ENCODE results near the gene LRP8. TPM values are rescaled to one million over a fixed set of nuclear protein-coding genes. Genes with fewer than 3 reads are reported as not detected.
A peak's percentile ranks its signal among the peaks of the same experiment; 100 is the strongest.

LRP8 gene
- total RNA-seq, 1 experiment from 2014 or later, result 69.5 TPM

GRCh38 chr1:53196017-53196484 is 131.8 kb downstream of the LRP8 start (continued):
- TF ChIP-seq PRDM15 (CRISPR knock-in tag; IDR thresholded peaks at IDR 0.05), result no peak
- no peak for TF ChIP-seq GTF2I (CRISPR knock-in tag; conservative IDR thresholded peaks at IDR 0.05)
- no peak for TF ChIP-seq FOXP4 (CRISPR knock-in tag; IDR thresholded peaks at IDR 0.05)
- no peak for TF ChIP-seq MAX (CRISPR knock-in tag; IDR thresholded peaks at IDR 0.05)

GRCh38 chr1:53195246-53196016 is 132.4 kb downstream of the LRP8 start:
- TF ChIP-seq ZBTB21 (CRISPR knock-in tag; IDR thresholded peaks at IDR 0.05; ENCODE audit: borderline replicate concordance) (no peak), ATF1 (CRISPR knock-in tag; IDR thresholded peaks at IDR 0.05) (no peak), MXD4 (CRISPR knock-in tag; IDR thresholded peaks at IDR 0.05; ENCODE audit: borderline replicate concordance) (no peak), CREB1 (CRISPR knock-in tag; IDR thresholded peaks at IDR 0.05) (no peak), IRF2 (CRISPR knock-in tag; IDR thresholded peaks at IDR 0.05; ENCODE audit: borderline replicate concordance, low read depth) (no peak), PRDM15 (CRISPR knock-in tag; IDR thresholded peaks at IDR 0.05) (no peak), SP1 (CRISPR knock-in tag; conservative IDR thresholded peaks at IDR 0.05) (no peak), ZMAT4 (CRISPR knock-in tag; IDR thresholded peaks at IDR 0.05) (no peak), TEAD4 (CRISPR knock-in tag; IDR thresholded peaks at IDR 0.05) (no peak), ESRRA (CRISPR knock-in tag; IDR thresholded peaks at IDR 0.05; ENCODE audit: borderline replicate concordance) (no peak)
- TF ChIP-seq, protein P1, sequence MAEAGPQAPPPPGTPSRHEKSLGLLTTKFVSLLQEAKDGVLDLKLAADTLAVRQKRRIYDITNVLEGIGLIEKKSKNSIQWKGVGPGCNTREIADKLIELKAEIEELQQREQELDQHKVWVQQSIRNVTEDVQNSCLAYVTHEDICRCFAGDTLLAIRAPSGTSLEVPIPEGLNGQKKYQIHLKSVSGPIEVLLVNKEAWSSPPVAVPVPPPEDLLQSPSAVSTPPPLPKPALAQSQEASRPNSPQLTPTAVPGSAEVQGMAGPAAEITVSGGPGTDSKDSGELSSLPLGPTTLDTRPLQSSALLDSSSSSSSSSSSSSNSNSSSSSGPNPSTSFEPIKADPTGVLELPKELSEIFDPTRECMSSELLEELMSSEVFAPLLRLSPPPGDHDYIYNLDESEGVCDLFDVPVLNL (CRISPR knock-in tag; IDR thresholded peaks at IDR 0.05; ENCODE audit: borderline replicate concordance, low read depth), result no peak
- TF ChIP-seq, protein P2, sequence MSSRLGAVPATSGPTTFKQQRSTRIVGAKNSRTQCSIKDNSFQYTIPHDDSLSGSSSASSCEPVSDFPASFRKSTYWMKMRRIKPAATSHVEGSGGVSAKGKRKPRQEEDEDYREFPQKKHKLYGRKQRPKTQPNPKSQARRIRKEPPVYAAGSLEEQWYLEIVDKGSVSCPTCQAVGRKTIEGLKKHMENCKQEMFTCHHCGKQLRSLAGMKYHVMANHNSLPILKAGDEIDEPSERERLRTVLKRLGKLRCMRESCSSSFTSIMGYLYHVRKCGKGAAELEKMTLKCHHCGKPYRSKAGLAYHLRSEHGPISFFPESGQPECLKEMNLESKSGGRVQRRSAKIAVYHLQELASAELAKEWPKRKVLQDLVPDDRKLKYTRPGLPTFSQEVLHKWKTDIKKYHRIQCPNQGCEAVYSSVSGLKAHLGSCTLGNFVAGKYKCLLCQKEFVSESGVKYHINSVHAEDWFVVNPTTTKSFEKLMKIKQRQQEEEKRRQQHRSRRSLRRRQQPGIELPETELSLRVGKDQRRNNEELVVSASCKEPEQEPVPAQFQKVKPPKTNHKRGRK (CRISPR knock-in tag; IDR thresholded peaks at IDR 0.05; ENCODE audit: borderline replicate concordance), result no peak
- TF ChIP-seq, protein P3, sequence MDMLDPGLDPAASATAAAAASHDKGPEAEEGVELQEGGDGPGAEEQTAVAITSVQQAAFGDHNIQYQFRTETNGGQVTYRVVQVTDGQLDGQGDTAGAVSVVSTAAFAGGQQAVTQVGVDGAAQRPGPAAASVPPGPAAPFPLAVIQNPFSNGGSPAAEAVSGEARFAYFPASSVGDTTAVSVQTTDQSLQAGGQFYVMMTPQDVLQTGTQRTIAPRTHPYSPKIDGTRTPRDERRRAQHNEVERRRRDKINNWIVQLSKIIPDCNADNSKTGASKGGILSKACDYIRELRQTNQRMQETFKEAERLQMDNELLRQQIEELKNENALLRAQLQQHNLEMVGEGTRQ (CRISPR knock-in tag; IDR thresholded peaks at IDR 0.05), result no peak
- H3K27ac Mint-ChIP-seq, result no peak overlapping the region
- DNase-seq (ENCODE audit: low spot score), result no peak

More at GRCh38 chr1:53195246-53196016, 132.4 kb downstream of the LRP8 start:
- ATAC-seq, result no peak
- peaks cover 23% of the 10 kb centered on the region for H3K4me1 Mint-ChIP-seq
- H3K9me3 Mint-ChIP-seq, result no peaks in the 10 kb centered on the region
- ChIA-PET CTCF (interaction anchor here (1.0 to 2.4 kb wide), 5 partner anchors 9 to 290 kb away, joined by 3 to 13 read pairs (median 4); no protein-coding TSS in a partner anchor), POLR2A (no interaction called here)
- H3K36me3 Mint-ChIP-seq, result no peaks in the 10 kb centered on the region
- H3K27me3 Mint-ChIP-seq (ENCODE audit: low read depth), result peaks cover 23% of the 10 kb centered on the region
- peak overlapping the region; percentile 93 for H3K4me3 Mint-ChIP-seq
